A673 (cell line): ENCODE data around the gene DNAJC13. TPM values are rescaled to one million over a fixed set of nuclear protein-coding genes. Genes with fewer than 3 reads are reported as not detected.

Experiments
- BruUV-seq: library from RNA; stranded (reverse); fragments of 400-500 nt; replicated peaks from 2 replicates; lab custom pipeline; 2021; lab: Mats Ljungman, UMichigan
- CTCF ChIA-PET: fragments of 300-600 bp; sonication (Branson Sonifier 250); formaldehyde crosslinking; loops from one replicate; lab custom pipeline; 2022; ENCODE audit warnings: antibody characterized with exemption; lab: Charles Lee
- POLR2A ChIA-PET: fragments of 300-600 bp; sonication (Branson Sonifier 250); formaldehyde crosslinking; loops from one replicate; lab custom pipeline; 2022; ENCODE audit warnings: antibody characterized with exemption; ENCODE audit not compliant: low non-redundant PET; lab: Charles Lee
- DNase-seq: peaks from one replicate; pipeline ENCODE4 v3.0.0-alpha.2; 2015; ENCODE audit warnings: low spot score
- H3K27ac ChIP-seq: fragments of 200-600 bp; sonication (generic); 2 replicates; pipeline ENCODE4 v1.5.1; 2016; ENCODE audit warnings: mixed run types, low read depth, mild to moderate bottlenecking, mixed read lengths, antibody characterized with exemption, low read length; ENCODE audit not compliant: poor library complexity, severe bottlenecking
- H3K27me3 ChIP-seq: fragments of 200-600 bp; sonication (generic); replicated peaks from 2 replicates; pipeline ENCODE4 v1.6.1; 2017; ENCODE audit warnings: mixed run types, low read depth, mild to moderate bottlenecking, mixed read lengths, antibody characterized with exemption, low read length; ENCODE audit not compliant: insufficient read depth, poor library complexity
- H3K36me3 ChIP-seq: fragments of 200-600 bp; sonication (generic); 2 replicates; pipeline ENCODE4 v1.6.1; 2016; ENCODE audit warnings: mixed run types, mild to moderate bottlenecking, mixed read lengths, antibody characterized with exemption, low read length; ENCODE audit not compliant: insufficient read depth, poor library complexity, severe bottlenecking
- H3K4me1 ChIP-seq: fragments of 200-600 bp; sonication (generic); 2 replicates; pipeline ENCODE4 v1.6.1; 2017; ENCODE audit warnings: mixed run types, mild to moderate bottlenecking, mixed read lengths, antibody characterized with exemption, low read length; ENCODE audit not compliant: insufficient read depth, poor library complexity, severe bottlenecking
- H3K4me3 ChIP-seq: fragments of 200-600 bp; sonication (generic); 2 replicates; pipeline ENCODE4 v1.5.1; 2016; ENCODE audit warnings: low read depth, mixed run types, mild to moderate bottlenecking, mixed read lengths, low read length; ENCODE audit not compliant: poor library complexity, severe bottlenecking
- H3K9me3 ChIP-seq: fragments of 200-600 bp; sonication (generic); 2 replicates; pipeline ENCODE4 v1.6.1; 2016; ENCODE audit warnings: mixed run types, low read depth, mild to moderate bottlenecking, mixed read lengths, antibody characterized with exemption, low read length; ENCODE audit not compliant: poor library complexity, severe bottlenecking
- CTCF ChIP-seq: fragments of 300-800, 200-600 bp; sonication (generic); conservative IDR thresholded peaks from 2 replicates; pipeline ENCODE4 v1.5.1; 2017; ENCODE audit warnings: low read depth, mild to moderate bottlenecking, antibody characterized with exemption, low read length, moderate library complexity, mixed read lengths
- EZH2 ChIP-seq: fragments of 200-600 bp; sonication (generic); IDR thresholded peaks from 2 replicates; pipeline ENCODE4 v1.6.1; 2017; ENCODE audit warnings: borderline replicate concordance, low read depth, mild to moderate bottlenecking, mixed read lengths, antibody characterized with exemption, low read length; ENCODE audit not compliant: poor library complexity, severe bottlenecking
- intact Hi-C: fragments of 100-400 bp; cut with micrococcal nuclease; formaldehyde crosslinking; loops from one replicate; pipeline ENCODE4 v1.10.0; 2022; ENCODE audit not compliant: unreplicated experiment
- total RNA-seq: library from RNA; stranded (reverse); gene quantifications from 2 replicates; pipeline ENCODE4 v1.2.3, GENCODE V29; 2021

The DNAJC13 gene
- total RNA-seq, 1 experiment from 2014 or later = 46.0 TPM

- TF ChIP-seq CTCF = no peak
- no peak for TF ChIP-seq EZH2
- Histone ChIP-seq H3K27ac (no peak overlapping the region), H3K9me3 (no peaks in the 10 kb centered on the region), H3K4me1 (peaks cover 17% of the 10 kb centered on the region), H3K4me3 (no peak overlapping the region), H3K27me3 (no peaks in the 10 kb centered on the region), H3K36me3 (no peaks in the 10 kb centered on the region)
- intact Hi-C loops = no loop called here
- POLR2A ChIA-PET = no interaction called here
- DNase-seq = peak; percentile 14
- BruUV-seq = no TSS peak
- CTCF ChIA-PET = no interaction called here
These were observed 28.5 kb downstream of the DNAJC13 start for GRCh38 chr3:132445817-132446216.

GRCh38 chr3:132448216-132448961 is 31.1 kb downstream of the DNAJC13 start:
- Histone ChIP-seq H3K4me3 (no peak overlapping the region), H3K36me3 (no peaks in the 10 kb centered on the region), H3K27me3 (no peaks in the 10 kb centered on the region), H3K27ac (peak overlapping the region; percentile 1), H3K4me1 (peaks cover 17% of the 10 kb centered on the region), H3K9me3 (no peaks in the 10 kb centered on the region)
- TF ChIP-seq CTCF = no peak
- no peak for TF ChIP-seq EZH2
- POLR2A ChIA-PET = no interaction called here
- intact Hi-C loops = no loop called here
- no peak for DNase-seq
- BruUV-seq = no TSS peak
- CTCF ChIA-PET = no interaction called here

- POLR2A ChIA-PET = no interaction called here
- DNase-seq = no peak
- Histone ChIP-seq H3K9me3 (no peaks in the 10 kb centered on the region), H3K4me3 (no peak overlapping the region), H3K4me1 (no peaks in the 10 kb centered on the region), H3K36me3 (peaks cover 43% of the 10 kb centered on the region), H3K27me3 (no peaks in the 10 kb centered on the region), H3K27ac (no peak overlapping the region)
- no peak for TF ChIP-seq EZH2
- no peak for TF ChIP-seq CTCF
- CTCF ChIA-PET = no interaction called here
- no TSS peak for BruUV-seq
- intact Hi-C loops = no loop called here
These were observed 38.8 kb downstream of the DNAJC13 start for GRCh38 chr3:132456136-132456535.
